PC-3 (cell line): ENCODE data around the gene COL2A1.

Experiments used
- EZH2 ChIP-seq: fragments of 300-600 bp; sonication (generic); IDR thresholded peaks from one replicate; pipeline ENCODE4 v1.6.1; 2017; ENCODE audit warnings: antibody characterized with exemption, mild to moderate bottlenecking, low read length; ENCODE audit not compliant: unreplicated experiment
- TF ChIP-seq, protein P1 (sequence below): fragments of 300-600 bp; sonication (generic); conservative IDR thresholded peaks from 2 replicates; pipeline ENCODE4 v1.5.1; 2017; ENCODE audit warnings: antibody characterized with exemption, low read depth, mild to moderate bottlenecking, low read length

DNA sequence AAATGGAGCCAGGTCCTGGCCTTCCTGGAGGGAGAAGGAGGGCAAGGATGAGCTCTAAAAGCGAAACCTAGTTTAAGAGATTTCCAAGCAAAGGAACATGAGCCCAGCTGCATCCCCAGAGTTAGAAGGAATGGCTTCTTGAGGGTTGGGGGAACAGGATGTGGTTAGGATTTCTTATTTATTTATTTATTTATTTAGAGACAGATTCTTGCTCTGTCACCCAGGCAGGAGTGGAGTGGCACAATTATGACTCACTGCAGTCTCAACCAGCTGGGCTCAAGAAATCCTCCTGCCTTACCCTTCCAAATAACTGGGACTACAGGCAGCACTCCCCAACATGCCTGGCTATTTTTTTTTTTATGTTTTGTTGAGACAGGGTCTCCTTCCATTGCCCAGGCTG is 66.2 kb downstream of the COL2A1 start:
- TF ChIP-seq, protein P1, sequence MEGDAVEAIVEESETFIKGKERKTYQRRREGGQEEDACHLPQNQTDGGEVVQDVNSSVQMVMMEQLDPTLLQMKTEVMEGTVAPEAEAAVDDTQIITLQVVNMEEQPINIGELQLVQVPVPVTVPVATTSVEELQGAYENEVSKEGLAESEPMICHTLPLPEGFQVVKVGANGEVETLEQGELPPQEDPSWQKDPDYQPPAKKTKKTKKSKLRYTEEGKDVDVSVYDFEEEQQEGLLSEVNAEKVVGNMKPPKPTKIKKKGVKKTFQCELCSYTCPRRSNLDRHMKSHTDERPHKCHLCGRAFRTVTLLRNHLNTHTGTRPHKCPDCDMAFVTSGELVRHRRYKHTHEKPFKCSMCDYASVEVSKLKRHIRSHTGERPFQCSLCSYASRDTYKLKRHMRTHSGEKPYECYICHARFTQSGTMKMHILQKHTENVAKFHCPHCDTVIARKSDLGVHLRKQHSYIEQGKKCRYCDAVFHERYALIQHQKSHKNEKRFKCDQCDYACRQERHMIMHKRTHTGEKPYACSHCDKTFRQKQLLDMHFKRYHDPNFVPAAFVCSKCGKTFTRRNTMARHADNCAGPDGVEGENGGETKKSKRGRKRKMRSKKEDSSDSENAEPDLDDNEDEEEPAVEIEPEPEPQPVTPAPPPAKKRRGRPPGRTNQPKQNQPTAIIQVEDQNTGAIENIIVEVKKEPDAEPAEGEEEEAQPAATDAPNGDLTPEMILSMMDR = no peak
- no peak for TF ChIP-seq EZH2
